ENCODE data around the gene RBM19. TPM values are rescaled to one million over a fixed set of nuclear protein-coding genes. Genes with fewer than 3 reads are reported as not detected.

Gene RBM19
- total RNA-seq, 1 donor from 2014 or later, result 33.6 TPM

- DNase-seq, result no peak
- no peak overlapping the region for H3K4me3 ChIP-seq
- TF ChIP-seq CTCF (IDR thresholded peaks at IDR 0.05), result no peak
- H3K36me3 ChIP-seq, result peaks cover 11% of the 10 kb centered on the region
- no peak for ATAC-seq
- H3K27me3 ChIP-seq (ENCODE audit: low read depth), result no peaks in the 10 kb centered on the region
- H3K27ac ChIP-seq, result no peak overlapping the region
- intact Hi-C loops (cut with DNase I), result no loop called here
- no peaks in the 10 kb centered on the region for H3K9me3 ChIP-seq
- H3K4me1 ChIP-seq, result no peaks in the 10 kb centered on the region
Observed at GRCh38 chr12:113891739-113892520, 74.2 kb downstream of the RBM19 start.

DNA sequence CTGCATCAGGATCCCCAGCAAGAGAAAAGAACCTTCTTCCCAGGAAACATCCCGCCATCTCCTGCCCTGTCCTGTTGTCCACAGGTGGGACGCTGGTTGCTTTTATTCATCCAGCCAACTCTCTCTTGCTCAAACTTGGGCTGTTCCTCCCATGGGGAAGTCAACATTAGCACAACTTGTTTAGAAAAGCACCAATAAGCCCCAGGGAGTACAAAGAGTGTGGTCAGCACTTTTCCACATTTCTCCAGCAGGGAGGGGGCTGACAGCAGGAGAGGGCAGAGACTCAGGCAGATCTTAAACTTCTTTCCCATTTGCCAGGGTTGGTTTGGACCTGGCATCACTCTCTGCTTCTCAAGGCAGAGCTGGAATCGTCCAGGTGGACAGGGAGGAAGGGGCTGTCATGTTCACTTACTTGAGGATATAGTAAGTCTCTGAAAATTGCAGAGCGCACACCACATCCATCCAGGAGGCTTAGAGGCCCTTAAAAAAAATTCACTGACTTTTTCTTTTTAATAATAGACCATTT is 74.9 kb downstream of the RBM19 start:
- H3K4me3 ChIP-seq, result no peak overlapping the region
- ATAC-seq (no peak), DNase-seq (no peak)
- peaks cover 11% of the 10 kb centered on the region for H3K36me3 ChIP-seq
- H3K9me3 ChIP-seq, result no peaks in the 10 kb centered on the region
- H3K4me1 ChIP-seq, result no peaks in the 10 kb centered on the region
- H3K27ac ChIP-seq, result no peak overlapping the region
- no peak for TF ChIP-seq CTCF (IDR thresholded peaks at IDR 0.05)
- no peaks in the 10 kb centered on the region for H3K27me3 ChIP-seq (ENCODE audit: low read depth)
- intact Hi-C loops (cut with DNase I), result no loop called here

GRCh38 chr12:113889891-113890581 is 76.1 kb downstream of the RBM19 start:
- H3K9me3 ChIP-seq, result no peaks in the 10 kb centered on the region
- H3K4me1 ChIP-seq, result no peaks in the 10 kb centered on the region
- intact Hi-C loops (cut with DNase I), result no loop called here
- no peak overlapping the region for H3K27ac ChIP-seq
- DNase-seq (no peak), ATAC-seq (no peak)
- no peak overlapping the region for H3K4me3 ChIP-seq
- peaks cover 11% of the 10 kb centered on the region for H3K36me3 ChIP-seq
- TF ChIP-seq CTCF (IDR thresholded peaks at IDR 0.05), result no peak
- no peaks in the 10 kb centered on the region for H3K27me3 ChIP-seq (ENCODE audit: low read depth)

DNA sequence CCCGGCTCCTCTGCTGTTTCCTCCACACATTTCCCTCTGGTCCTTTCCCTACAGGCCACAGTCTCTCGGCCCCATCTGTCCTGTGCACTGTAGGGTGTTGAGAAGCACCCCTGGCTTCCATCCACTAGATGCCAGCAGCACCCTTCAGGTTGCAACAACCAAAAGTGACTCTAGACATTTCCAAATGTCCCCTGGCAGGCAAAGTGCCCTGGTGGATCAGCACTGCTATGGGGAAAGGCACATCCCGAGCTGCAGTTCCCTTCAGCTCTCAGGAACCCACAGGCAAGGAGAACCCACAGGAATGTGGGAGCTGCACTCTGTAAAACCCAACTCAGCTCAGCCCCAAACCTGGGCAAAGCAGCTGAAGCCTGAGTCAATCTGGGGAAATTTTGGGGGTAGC is 77.0 kb downstream of the RBM19 start:
- Histone ChIP-seq H3K27me3 (ENCODE audit: low read depth) (no peaks in the 10 kb centered on the region), H3K9me3 (no peaks in the 10 kb centered on the region), H3K27ac (no peak overlapping the region), H3K4me1 (no peaks in the 10 kb centered on the region), H3K4me3 (no peak overlapping the region), H3K36me3 (peaks cover 11% of the 10 kb centered on the region)
- ATAC-seq (no peak), DNase-seq (no peak)
- no peak for TF ChIP-seq CTCF (IDR thresholded peaks at IDR 0.05)
- intact Hi-C loops (cut with DNase I), result no loop called here

- Histone ChIP-seq H3K27ac (no peak overlapping the region), H3K27me3 (ENCODE audit: low read depth) (no peaks in the 10 kb centered on the region), H3K4me3 (no peak overlapping the region), H3K36me3 (peaks cover 11% of the 10 kb centered on the region), H3K9me3 (no peaks in the 10 kb centered on the region), H3K4me1 (no peaks in the 10 kb centered on the region)
- ATAC-seq, result no peak
- DNase-seq, result no peak
- intact Hi-C loops (cut with DNase I), result no loop called here
- no peak for TF ChIP-seq CTCF (IDR thresholded peaks at IDR 0.05)
Observed at GRCh38 chr12:113888435-113888834, 77.7 kb downstream of the RBM19 start.
